Prostate gland (tissue), 2 donors: ENCODE measurements around the gene ZNF655.

Experiments
- CTCF ChIP-seq, 4 experiments: fragments of 200-600 bp in 2 of 4; fragments of 450-650 bp in 2 of 4; sonication (generic) in 2 of 4; IDR thresholded peaks; 1 replicate in 3 of 4; 2 replicates in 1 of 4; pipeline ENCODE4 v1.5.1; 2016 to 2019; ENCODE audit warnings: antibody characterized with exemption in 4 of 4, mild to moderate bottlenecking in 2 of 4, moderate library complexity in 2 of 4
- POLR2A ChIP-seq: fragments of 450-650 bp; IDR thresholded peaks from one replicate; pipeline ENCODE4 v1.6.1; 2016; ENCODE audit warnings: antibody characterized with exemption, mild to moderate bottlenecking
- POLR2AphosphoS5 ChIP-seq: sonication (generic); formaldehyde crosslinking; IDR thresholded peaks from one replicate; pipeline ENCODE4 v1.6.1; 2017; ENCODE audit warnings: antibody characterized with exemption

- TF ChIP-seq POLR2AphosphoS5 (peak; percentile 91), CTCF (IDR thresholded peaks at IDR 0.05) (peak in 1 of 4 experiments; percentile 24), POLR2A (no peak)
These were observed 58.1 kb downstream of the ZNF655 start, which contains the start of gene ZSCAN25 for GRCh38 chr7:99616359-99617191.
